SIG-M5 treated with dmso at 0.1 percent for 504 hours (cell line): ENCODE results near the gene MAL.
"Not testable (repeated sequence)": the region's sequence is repeated elsewhere in the genome, so short reads cannot be mapped to it uniquely, and the experiment has no call there.

ENCODE experiments used
- DNase-seq: peaks from one replicate; lab custom pipeline; 2025; ENCODE audit not compliant: unreplicated experiment; lab: John Stamatoyannopoulos, UW

MAL gene

DNA sequence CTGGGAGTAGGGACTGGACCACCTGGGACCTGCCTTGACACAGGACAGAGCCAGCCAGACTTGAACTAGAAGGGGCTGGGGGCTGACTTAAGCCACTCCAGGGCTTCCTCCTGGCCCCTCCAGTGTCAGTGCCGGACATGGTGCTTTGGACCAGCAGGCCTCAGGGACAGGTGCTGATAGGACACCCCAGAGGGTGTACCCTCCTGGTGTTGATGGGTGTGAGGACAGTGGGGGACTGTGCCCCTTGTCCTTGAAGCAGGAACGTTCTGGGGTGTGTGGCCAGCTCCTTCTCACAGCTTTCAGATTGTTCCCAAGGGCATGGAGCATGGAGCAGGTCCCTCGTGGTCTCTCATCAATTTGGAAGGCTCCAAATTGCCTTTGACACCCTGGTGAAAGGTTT lies 6.8 kb downstream of the MAL start:
- DNase-seq: no peak

DNA sequence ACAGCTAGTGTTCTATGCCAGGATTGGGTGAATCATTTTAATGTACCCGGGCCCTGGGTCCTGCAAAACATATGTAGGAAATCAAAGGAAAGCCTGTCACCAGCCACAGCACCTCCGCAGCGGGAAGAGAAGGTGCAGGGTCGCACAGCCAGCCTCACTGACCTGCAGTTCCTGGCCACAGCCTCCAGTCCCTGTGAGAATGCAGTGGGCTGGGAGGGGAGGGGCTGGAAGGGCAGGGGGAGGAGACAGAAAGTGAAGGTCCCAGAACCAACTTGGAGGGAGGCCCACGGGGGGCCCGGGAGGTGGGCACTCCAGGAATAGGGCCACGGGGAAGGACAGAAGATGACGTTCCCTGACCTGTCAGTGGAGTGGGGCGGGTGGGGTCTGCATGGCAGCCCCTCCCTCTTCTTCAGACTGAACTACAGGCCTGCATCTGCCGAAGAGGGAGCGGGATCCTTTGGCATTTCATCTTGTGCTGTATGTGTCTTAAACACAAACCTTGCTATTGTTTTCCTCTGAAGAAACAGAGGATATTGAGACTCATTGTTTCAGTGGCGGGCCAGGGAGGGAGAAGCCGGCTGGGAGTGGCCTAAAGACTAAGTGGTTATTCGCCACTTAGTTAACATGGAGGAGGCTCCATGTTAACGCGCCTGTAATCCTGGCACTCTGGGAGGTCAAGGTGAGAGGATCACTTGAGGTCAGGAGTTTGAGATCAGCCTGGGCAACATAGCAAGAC lies 7.5 kb downstream of the MAL start:
- DNase-seq: no peak

DNA sequence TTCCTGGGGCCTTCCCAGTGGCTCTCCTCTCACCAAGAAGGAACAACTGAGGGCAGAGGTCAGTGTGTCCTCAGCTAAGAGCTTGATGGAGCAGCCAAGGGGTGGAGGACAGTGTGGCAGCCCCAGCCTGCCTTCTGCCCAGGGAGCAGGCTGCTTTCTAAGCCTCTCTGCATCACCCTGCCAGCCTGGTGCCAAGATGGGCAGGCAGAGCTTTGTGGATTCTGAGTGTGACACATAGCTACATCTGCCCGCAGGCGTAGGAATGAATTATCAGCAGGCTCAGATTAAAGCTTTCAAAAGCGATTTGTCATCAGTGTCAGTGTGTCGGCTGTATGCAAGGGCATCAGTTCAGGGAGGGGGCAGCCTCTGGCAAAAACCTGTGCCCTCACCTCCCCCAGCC lies 8.7 kb downstream of the MAL start:
- DNase-seq: no peak

DNA sequence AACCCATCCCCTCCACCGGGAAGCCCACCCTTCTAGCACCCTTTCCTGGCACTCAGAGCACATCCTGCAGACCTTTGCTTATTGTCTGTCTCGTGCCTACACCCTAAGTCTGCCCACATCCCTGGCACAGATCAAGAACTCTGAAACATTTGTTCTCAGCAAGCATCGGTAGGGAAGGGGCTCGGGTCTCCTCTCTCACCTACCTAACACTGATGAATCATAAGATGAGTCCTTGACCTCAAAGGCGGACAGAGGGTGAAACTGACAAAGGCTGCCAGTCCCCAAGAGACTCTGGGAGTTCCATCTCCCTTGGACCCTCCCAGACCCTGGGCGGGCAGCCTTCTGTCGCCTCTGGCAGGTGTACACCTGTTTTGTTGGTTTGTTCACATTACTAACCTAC lies 9.3 kb downstream of the MAL start:
- DNase-seq: no peak

DNA sequence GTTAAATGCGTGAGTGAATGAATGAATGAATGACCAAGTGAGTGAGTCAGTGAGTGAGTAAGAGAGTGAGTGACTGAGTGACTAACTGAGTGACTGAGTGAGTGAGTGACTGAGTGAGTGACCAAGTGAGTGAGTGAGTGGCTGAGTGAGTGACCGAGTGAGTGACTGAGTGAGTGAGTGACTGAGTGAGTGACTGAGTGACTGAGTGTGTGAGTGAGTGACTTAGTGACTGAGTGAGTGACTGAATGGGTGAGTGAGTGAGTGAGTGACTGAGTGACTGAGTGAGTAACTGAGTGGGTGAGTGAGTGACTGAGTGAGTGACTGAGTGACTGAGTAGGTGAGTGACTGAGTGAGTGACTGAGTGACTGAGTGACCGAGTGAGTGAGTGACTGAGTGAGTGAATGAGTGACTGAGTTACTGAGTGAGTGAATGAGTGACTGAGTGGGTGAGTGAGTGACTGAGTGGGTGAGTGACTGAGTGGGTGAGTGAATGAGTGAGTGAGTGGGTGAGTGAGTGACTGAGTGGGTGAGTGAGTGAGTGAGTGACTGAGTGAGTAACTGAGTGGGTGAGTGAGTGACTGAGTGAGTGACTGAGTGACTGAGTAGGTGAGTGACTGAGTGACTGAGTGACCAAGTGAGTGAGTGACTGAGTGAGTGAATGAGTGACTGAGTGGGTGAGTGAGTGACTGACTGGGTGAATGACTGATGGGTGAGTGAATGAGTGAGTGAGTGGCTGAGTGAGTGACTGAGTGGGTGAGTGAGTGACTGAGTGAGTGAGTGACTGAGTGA lies 11.3 kb downstream of the MAL start:
- no peak for DNase-seq

DNA sequence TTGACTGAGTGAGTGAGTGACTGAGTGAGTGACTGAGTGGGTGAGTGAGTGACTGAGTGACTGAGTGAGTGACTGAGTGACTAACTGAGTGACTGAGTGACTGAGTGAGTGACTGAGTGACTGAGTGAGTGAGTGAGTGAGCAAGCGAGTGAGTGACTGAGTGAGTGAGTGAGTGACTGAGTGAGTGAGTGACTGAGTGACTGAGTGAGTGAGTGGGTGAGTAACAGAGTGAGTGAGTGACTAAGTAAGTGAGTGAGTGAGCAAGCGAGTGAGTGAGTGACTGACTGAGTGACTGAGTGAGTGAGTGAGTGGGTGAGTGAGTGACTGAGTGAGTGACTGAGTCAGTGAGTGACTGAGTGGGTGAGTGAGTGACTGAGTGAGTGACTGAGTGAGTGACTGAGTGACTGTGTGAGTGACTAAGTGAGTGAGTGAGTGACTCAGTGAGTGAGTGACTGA lies 11.9 kb downstream of the MAL start:
- no peak for DNase-seq

DNA sequence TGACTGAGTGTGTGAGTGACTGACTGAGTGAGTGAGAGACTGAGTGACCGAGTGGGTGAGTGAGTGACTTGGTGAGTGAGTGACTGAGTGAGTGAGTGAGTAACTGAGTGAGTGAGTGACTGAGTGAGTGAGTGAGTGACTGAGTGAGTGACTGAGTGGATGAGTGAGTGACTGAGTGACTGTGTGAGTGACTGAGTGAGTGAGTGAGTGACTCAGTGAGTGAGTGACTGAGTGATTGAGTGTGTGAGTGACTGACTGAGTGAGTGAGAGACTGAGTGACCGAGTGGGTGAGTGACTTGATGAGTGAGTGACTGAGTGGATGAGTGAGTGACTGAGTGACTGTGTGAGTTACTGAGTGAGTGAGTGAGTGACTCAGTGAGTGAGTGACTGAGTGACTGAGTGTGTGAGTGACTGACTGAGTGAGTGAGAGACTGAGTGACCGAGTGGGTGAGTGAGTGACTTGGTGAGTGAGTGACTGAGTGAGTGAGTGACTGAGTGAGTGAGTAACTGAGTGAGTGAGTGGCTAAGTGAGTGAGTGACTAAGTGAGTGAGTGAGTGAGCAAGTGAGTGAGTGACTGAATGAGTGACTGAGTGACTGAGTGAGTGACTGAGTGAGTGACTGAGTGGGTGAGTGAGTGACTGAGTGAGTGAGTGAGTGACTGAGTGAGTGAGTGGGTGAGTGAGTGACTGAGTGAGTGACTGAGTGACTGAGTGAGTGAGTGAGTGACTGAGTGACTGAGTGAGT lies 12.5 kb downstream of the MAL start:
- DNase-seq: not testable (repeated sequence)

DNA sequence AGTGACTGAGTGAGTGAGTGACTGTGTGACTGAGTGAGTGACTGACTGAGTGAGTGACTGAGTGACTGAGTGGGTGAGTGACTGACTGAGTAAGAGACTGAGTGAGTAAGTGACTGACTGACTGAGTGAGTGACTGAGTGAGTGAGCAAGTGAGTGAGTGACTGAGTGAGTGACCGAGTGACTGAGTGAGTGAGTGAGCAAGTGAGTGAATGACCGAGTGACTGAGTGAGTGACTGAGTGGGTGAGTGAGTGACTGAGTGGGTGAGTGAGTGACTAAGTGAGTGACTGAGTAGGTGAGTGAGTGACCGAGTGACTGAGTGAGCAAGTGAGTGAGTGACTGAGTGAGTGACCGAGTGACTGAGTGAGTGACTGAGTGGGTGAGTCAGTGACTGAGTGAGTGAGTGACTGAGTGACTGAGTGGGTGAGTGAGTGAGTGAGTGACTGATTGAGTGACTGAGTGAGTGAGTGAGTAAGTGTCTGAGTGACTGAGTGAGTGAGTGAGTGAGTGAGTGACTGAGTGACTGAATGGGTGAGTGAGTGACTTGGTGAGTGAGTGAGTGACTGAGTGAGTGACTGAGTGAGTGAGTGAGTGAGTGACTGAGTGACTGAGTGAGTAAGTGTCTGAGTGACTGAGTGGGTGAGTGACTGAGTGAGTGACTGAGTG lies 13.3 kb downstream of the MAL start:
- DNase-seq: no peak

DNA sequence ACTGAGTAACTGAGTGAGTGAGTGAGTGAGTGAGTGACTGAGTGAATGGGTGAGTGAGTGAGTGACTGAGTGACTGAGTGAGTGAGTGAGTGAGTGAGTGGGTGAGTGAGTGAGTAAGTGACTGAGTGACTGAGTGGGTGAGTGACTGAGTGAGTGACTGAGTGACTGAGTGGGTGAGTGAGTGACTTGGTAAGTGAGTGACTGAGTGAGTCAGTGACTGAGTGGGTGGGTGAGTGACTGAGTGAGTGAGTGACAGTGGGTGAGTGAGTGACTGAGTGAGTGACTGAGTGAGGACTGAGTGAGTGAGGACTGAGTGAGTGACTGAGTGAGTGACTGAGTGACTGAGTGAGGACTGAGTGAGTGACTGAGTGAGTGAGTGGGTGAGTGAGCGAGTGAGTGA lies 13.9 kb downstream of the MAL start:
- DNase-seq: no peak

DNA sequence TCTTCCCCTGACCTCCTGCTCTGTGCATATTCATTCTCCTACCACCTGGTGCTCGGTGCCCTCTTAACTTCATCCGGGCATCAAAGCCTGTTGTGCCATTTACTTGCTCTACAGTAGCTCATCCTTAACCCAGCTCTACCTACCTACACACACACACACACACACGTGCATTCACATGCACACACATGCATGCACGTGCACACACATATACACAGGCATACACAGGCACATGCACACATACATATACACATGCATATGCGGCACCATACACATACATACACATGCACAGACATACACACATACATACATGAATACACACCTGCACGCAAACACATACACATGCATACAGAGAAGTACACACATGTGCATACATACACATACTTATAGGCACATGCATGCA lies 14.5 kb downstream of the MAL start:
- DNase-seq: no peak

DNA sequence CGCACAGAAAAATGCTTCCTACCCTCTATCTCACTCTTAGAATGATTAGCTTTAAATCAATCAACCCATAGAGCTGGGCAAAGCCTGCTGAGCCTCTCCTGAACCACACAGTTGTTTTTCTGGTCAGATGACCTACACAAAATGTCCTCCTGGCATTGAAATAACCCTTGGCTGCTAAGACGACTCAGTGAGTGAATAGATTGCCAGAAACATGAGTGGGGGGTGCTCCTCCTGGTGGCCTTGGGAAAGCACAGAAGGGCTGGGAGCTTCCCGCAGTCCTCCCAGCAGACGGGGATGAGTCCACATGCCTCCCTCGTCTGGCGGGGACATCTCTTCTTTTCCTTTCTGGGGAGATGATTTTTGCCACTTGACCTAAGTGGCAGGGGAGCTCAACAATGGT lies 14.9 kb downstream of the MAL start:
- DNase-seq: no peak

DNA sequence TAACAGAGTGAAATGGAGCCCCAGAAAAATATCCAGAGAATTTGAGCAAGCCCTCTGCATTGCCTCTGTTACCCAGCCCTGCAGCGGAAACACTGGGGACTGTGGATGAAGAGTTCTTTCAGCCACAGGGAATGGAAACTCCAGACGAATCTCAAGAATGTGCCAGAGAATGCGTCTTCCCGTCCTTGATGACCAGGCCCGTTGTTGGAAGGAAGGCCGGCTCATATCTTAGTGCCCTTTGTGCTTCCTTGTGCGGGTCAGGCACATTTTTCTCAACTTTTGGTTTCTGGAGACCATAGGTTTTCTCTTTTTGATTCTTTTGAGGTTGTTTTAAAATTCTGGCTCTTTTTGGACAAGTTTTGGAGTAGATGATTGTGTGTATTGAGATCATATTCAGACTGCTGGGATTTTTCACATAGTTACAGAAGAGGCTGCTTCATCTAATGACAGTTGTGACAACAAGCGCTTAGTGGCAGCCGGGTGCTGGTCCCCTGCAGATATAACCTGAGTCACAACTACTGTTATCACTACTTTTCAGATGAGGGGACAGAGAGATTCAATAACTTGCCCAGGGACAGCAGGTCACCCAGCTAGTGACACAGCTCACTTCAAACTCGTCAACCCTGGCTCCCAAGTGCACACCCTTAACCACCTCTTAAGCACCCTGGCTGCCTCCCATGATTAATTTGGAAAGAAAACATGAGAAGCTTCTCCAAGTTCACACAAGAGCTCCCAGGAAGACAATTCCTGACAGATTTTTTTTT lies 15.7 kb downstream of the MAL start:
- no peak for DNase-seq

DNA sequence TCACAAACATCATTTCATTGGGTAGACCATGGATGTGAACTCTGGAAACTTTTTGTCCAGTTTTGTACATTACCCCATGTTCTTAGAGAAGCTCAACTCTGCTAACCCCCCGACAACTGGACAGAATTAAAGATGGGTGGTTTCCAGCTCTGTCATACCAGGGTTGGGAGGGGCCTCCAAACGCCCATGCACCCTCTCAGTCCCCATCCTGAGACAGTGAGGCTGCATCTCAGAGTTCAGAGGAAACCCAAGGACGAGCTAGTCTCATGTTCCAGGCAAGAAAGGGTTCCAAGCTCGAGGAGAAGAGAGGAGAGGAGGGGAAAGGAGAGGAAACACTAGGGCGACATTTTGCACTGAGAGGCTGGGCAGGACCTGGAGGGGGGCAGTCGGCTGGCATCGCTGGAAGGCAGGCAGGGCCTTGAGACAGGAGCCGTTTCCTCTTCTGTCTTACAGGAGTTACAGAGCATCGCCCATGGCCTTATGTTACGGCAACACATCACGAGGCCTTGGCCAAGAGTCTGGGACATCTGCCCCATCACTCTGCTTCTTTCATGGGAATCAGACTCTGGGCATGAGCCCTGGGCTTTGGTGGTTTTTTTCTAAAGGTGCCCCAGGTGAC lies 16.4 kb downstream of the MAL start:
- no peak for DNase-seq

DNA sequence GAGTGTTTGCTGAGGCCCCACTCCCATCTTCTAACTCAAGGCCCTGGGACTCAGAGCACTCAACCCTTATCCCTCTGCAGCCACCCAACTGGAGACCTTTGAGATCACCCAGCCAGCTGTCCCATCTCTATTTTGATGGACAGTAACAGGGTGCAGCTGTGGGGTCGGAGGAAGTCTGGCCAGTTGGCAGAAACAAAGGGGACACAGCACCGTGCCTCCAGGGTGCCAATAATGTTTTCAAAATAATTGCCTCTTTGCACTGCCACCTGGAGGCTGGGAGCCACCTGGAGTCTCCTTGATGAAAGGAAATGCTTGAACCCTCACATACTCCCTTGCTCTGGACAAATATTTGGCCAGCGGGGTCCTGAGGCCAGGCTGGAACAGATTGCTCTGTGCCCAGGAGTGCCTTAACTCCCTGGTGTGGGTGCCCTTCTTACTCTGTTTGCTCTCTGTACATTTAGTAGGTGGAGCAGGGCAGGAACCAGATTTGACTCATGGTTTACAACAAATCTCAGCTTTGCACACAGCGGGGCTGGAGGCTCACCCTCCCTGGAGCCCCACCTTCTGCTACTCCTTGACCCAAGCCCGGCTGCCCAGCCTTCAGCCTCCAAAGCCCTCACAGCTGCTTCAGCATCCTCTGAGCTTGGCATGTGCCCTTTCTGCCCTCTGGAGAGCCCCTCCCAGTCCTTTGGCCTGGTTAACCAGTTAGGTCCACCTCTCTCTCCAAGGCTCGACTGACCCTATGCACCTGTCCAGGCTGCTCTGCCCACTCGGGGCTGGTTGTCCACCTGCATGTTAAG lies 17.2 kb downstream of the MAL start:
- no peak for DNase-seq

DNA sequence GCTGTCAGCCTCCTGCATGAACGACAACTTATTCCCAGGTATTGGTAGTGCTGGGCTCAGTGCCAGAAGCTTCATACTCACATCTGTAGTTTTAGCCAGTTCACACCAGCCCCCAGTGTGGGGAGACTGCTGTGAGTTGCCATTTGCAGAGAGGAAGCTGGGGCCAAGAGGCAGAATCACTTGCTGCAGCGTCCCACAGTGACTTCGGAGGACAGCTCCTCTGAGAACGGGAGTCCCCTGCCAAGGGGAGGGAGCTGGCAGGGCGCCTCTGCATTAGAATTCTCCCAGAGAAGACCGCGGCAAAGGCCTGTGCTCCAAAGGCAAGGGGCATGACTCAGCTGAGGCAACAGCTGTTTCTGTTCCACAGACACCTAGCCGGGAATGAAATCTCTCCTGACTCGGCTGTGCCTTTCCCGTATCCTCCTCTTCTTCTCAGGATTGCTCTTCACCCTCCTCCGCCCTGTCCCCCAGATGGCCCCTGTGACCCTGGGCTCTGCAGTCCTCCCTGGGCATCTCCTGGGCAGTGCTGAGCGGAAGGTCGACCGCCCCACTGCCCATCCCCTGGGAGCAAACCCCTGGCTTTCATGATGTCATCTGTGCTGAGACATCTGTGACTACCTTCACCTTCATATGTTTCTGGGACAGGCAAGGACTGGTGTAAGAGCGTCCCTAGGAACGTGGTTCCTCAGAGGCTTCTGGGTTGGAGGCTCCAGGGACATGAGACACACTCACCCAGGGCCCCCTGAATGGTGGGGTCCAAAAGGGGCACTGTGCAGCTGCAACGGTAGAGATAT lies 18.0 kb downstream of the MAL start:
- DNase-seq: no peak

DNA sequence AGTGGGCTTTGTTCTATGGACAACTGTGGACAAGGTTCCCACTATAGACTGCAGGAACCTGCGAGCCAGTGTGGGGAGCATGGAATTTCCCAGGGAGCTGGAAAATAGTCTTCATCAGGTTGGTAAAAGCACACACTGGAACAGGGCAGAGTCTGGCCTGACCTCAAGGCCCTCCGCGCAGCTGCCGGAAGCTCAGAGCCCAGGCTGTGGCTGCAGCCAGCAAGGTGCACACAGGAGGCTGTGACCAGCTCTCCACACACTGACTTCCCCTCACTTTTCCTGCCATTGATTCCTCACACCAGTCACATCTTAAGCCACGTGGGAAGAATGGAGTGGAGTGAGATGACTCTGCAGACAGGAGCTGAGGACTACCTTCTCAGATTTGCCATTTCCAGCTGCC lies 19.1 kb downstream of the MAL start:
- no peak for DNase-seq

DNA sequence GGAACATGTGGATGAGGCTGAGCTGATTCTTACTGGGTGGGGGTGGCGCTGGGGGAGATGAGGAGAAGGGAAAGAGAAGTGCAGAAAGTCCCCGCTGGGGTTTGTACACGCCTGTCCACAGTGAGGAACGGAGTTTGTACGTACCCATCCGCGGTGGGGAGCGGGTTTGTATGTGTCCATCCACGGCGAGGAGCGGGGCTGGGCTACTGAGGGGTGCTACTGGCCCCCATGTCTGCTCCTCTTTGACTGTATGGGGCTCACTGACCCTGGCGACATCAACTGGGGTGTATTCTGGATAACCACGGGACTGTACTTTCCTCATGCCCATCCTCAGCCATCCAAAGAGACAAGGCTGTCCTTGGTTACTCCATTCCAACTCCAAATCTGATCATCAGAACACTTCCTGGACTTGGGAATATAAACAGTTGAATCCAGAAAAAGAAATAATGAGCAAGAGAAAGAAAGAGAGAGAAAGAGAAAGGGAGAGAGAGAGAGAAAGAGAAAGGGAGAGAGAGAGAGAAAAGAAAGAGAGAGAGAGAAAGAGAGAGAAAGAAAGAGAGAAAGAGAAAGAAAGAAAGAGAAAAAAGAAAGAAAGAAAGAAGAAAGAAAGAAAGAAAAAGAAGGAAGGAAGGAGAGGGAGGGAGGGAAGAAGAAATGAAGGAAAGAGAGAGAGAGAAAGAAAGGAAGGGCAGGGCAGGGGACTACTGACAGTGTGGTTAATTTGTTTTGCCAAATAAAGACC lies 21.0 kb downstream of the MAL start:
- no peak for DNase-seq
